Gastrocnemius medialis (tissue), 4 donors: Measurements from ENCODE around the gene FAM222B.

ENCODE experiments used
- CTCF ChIP-seq, 5 experiments: fragments of 450-650 bp in 3 of 5; fragments of 200-600 bp in 2 of 5; sonication (generic) in 2 of 5; IDR thresholded peaks in 4 of 5; conservative IDR thresholded peaks in 1 of 5; 1 replicate in 4 of 5; 2 replicates in 1 of 5; pipeline ENCODE4 v1.5.1; 2016 to 2019; ENCODE audit warnings: antibody characterized with exemption in 5 of 5, mild to moderate bottlenecking in 3 of 5, moderate library complexity in 3 of 5
- POLR2A ChIP-seq, 2 donors: fragments of 450-650 bp; IDR thresholded peaks; one replicate each; pipeline ENCODE4 v1.6.1; 2017; ENCODE audit warnings: antibody characterized with exemption in 2 of 2, mild to moderate bottlenecking in 2 of 2, moderate library complexity in 2 of 2

GRCh38 chr17:28875848-28876550 is 33.4 kb upstream of the FAM222B start:
- TF ChIP-seq CTCF (IDR thresholded peaks at IDR 0.05 in 4 of 5, conservative IDR thresholded peaks at IDR 0.05 in 1 of 5) = no peak
- no peak for TF ChIP-seq POLR2A (IDR thresholded peaks at IDR 0.05)
